HEK293 (cell line): ENCODE results near the gene STK16.

ENCODE experiments used
- CTCF ChIA-PET: fragments of 350-600 bp; formaldehyde crosslinking; extraction: SDS; loops from one replicate; lab custom pipeline; 2021; ENCODE audit warnings: antibody characterized with exemption; lab: Yijun Ruan, JAX
- POLR2A ChIA-PET: fragments of 300-600 bp; formaldehyde crosslinking; extraction: SDS; loops from one replicate; lab custom pipeline; 2020; ENCODE audit warnings: antibody characterized with exemption, inconsistent platforms; lab: Yijun Ruan, JAX
- H3K27ac ChIP-seq: fragments of 200-500 bp; sonication (Bioruptor generic); 2 replicates; pipeline ENCODE4 v1.5.1; 2014; ENCODE audit warnings: low read depth, low read length, control low read depth, inconsistent platforms; ENCODE audit errors: extremely low read depth
- H3K36me3 ChIP-seq, 2 experiments: fragments of 200-500 bp in 1 of 2; sonication (Bioruptor generic) in 1 of 2; 1 replicate in 1 of 2; 2 replicates in 1 of 2; pipeline ENCODE4 v1.5.1; 2014 to 2017; ENCODE audit warnings: inconsistent platforms in 2 of 2, low read length in 2 of 2; ENCODE audit not compliant: control insufficient read depth in 2 of 2, insufficient read depth in 1 of 2
- H3K4me1 ChIP-seq: fragments of 200-500 bp; sonication (Bioruptor generic); 2 replicates; pipeline ENCODE4 v1.5.1; 2014; ENCODE audit warnings: mild to moderate bottlenecking, low read length, inconsistent platforms; ENCODE audit not compliant: control insufficient read depth, insufficient read depth
- H3K4me3 ChIP-seq: 2 replicates; pipeline ENCODE4 v1.5.1; 2011; ENCODE audit warnings: low read depth, mild to moderate bottlenecking, control low read depth, low read length, moderate library complexity
- H3K9me3 ChIP-seq: fragments of 200-500 bp; sonication (Bioruptor generic); 2 replicates; pipeline ENCODE4 v1.5.1; 2014; ENCODE audit warnings: low read depth, low read length, inconsistent platforms; ENCODE audit not compliant: control insufficient read depth, insufficient read depth
- BCL11B ChIP-seq: fragments of 450-650 bp; formaldehyde crosslinking; IDR thresholded peaks from 2 replicates; pipeline ENCODE4 v1.5.1; 2016; ENCODE audit warnings: low read depth, missing biosample characterization, missing genetic modification characterization
- KLF16 ChIP-seq: fragments of 450-650 bp; formaldehyde crosslinking; IDR thresholded peaks from 2 replicates; pipeline ENCODE4 v1.5.1; 2017; ENCODE audit warnings: missing biosample characterization, missing genetic modification characterization
- PATZ1 ChIP-seq: fragments of 450-650 bp; formaldehyde crosslinking; IDR thresholded peaks from 2 replicates; pipeline ENCODE4 v1.5.1; 2016; ENCODE audit warnings: missing biosample characterization, missing genetic modification characterization
- SP3 ChIP-seq: fragments of 450-650 bp; formaldehyde crosslinking; IDR thresholded peaks from 2 replicates; pipeline ENCODE4 v1.5.1; 2016; ENCODE audit warnings: missing biosample characterization, missing genetic modification characterization
- WT1 ChIP-seq: fragments of 450-650 bp; formaldehyde crosslinking; IDR thresholded peaks from 2 replicates; pipeline ENCODE4 v1.5.1; 2016; ENCODE audit warnings: missing biosample characterization, missing genetic modification characterization
- YY2 ChIP-seq: fragments of 450-650 bp; formaldehyde crosslinking; IDR thresholded peaks from 2 replicates; pipeline ENCODE4 v1.5.1; 2016; ENCODE audit warnings: missing biosample characterization, missing genetic modification characterization
- ZBTB1 ChIP-seq: fragments of 450-650 bp; formaldehyde crosslinking; IDR thresholded peaks from 2 replicates; pipeline ENCODE4 v1.5.1; 2016; ENCODE audit warnings: missing biosample characterization, missing genetic modification characterization
- ZBTB17 ChIP-seq: fragments of 450-650 bp; formaldehyde crosslinking; IDR thresholded peaks from 2 replicates; pipeline ENCODE4 v1.5.1; 2016; ENCODE audit warnings: missing biosample characterization, missing genetic modification characterization
- ZNF114 ChIP-seq: fragments of 450-650 bp; formaldehyde crosslinking; IDR thresholded peaks from 2 replicates; pipeline ENCODE4 v1.5.0; 2017; ENCODE audit warnings: missing biosample characterization, missing genetic modification characterization
- ZNF157 ChIP-seq: fragments of 450-650 bp; formaldehyde crosslinking; IDR thresholded peaks from 2 replicates; pipeline ENCODE4 v1.5.1; 2016; ENCODE audit warnings: missing biosample characterization, missing genetic modification characterization
- ZNF2 ChIP-seq: fragments of 450-650 bp; formaldehyde crosslinking; IDR thresholded peaks from 2 replicates; pipeline ENCODE4 v1.5.1; 2016; ENCODE audit warnings: missing biosample characterization, missing genetic modification characterization
- ZNF391 ChIP-seq: fragments of 450-650 bp; formaldehyde crosslinking; IDR thresholded peaks from 2 replicates; pipeline ENCODE4 v1.5.1; 2016; ENCODE audit warnings: low read depth, missing biosample characterization, missing genetic modification characterization, borderline replicate concordance
- ZNF426 ChIP-seq: fragments of 450-650 bp; formaldehyde crosslinking; IDR thresholded peaks from 2 replicates; pipeline ENCODE4 v1.5.1; 2017; ENCODE audit warnings: missing biosample characterization, missing genetic modification characterization, mild to moderate bottlenecking, inconsistent platforms, moderate library complexity
- ZNF549 ChIP-seq: fragments of 450-650 bp; IDR thresholded peaks from 2 replicates; pipeline ENCODE4 v1.5.1; 2018; ENCODE audit warnings: missing biosample characterization, missing genetic modification characterization, mild to moderate bottlenecking, inconsistent platforms, moderate library complexity
- ZNF561 ChIP-seq: fragments of 450-650 bp; IDR thresholded peaks from 2 replicates; pipeline ENCODE4 v1.5.1; 2018; ENCODE audit warnings: missing biosample characterization, missing genetic modification characterization, borderline replicate concordance
- ZNF571 ChIP-seq: fragments of 450-650 bp; formaldehyde crosslinking; IDR thresholded peaks from 2 replicates; pipeline ENCODE4 v1.5.0; 2017; ENCODE audit warnings: missing biosample characterization, missing genetic modification characterization
- ZNF610 ChIP-seq: fragments of 450-650 bp; formaldehyde crosslinking; IDR thresholded peaks from 2 replicates; pipeline ENCODE4 v1.5.1; 2016; ENCODE audit warnings: missing biosample characterization, missing genetic modification characterization, borderline replicate concordance
- ZNF623 ChIP-seq: fragments of 450-650 bp; formaldehyde crosslinking; IDR thresholded peaks from 2 replicates; pipeline ENCODE4 v1.5.1; 2016; ENCODE audit warnings: missing biosample characterization, missing genetic modification characterization
- ZNF624 ChIP-seq: fragments of 450-650 bp; formaldehyde crosslinking; IDR thresholded peaks from 2 replicates; pipeline ENCODE4 v1.5.1; 2017; ENCODE audit warnings: missing biosample characterization, missing genetic modification characterization
- ZNF707 ChIP-seq: fragments of 450-650 bp; formaldehyde crosslinking; IDR thresholded peaks from 2 replicates; pipeline ENCODE4 v1.5.1; 2016; ENCODE audit warnings: missing biosample characterization, missing genetic modification characterization
- ZNF768 ChIP-seq: fragments of 450-650 bp; formaldehyde crosslinking; IDR thresholded peaks from 2 replicates; pipeline ENCODE4 v1.5.1; 2018; ENCODE audit warnings: missing biosample characterization, mild to moderate bottlenecking, missing genetic modification characterization
- ZNF843 ChIP-seq: fragments of 450-650 bp; formaldehyde crosslinking; IDR thresholded peaks from 2 replicates; pipeline ENCODE4 v1.5.1; 2016; ENCODE audit warnings: missing biosample characterization, missing genetic modification characterization
- ZSCAN18 ChIP-seq: fragments of 450-650 bp; formaldehyde crosslinking; IDR thresholded peaks from 2 replicates; pipeline ENCODE4 v1.5.1; 2016; ENCODE audit warnings: missing biosample characterization, missing genetic modification characterization
- TF ChIP-seq, protein P1 (sequence below): fragments of 450-650 bp; formaldehyde crosslinking; IDR thresholded peaks from 2 replicates; pipeline ENCODE4 v1.5.1; 2017; ENCODE audit warnings: missing biosample characterization, missing genetic modification characterization
- TF ChIP-seq, protein P2 (sequence below): fragments of 450-650 bp; formaldehyde crosslinking; IDR thresholded peaks from 2 replicates; pipeline ENCODE4 v1.5.1; 2016; ENCODE audit warnings: missing biosample characterization, missing genetic modification characterization, borderline replicate concordance

Gene STK16

GRCh38 chr2:219206328-219207133 is 38.7 kb upstream of the STK16 start, which contains the start of gene ZFAND2B (continued):
- no peak for TF ChIP-seq ZNF707 (tag by site-specific recombination)
- no peak for TF ChIP-seq ZNF549 (tag by site-specific recombination)
- TF ChIP-seq, protein P1, sequence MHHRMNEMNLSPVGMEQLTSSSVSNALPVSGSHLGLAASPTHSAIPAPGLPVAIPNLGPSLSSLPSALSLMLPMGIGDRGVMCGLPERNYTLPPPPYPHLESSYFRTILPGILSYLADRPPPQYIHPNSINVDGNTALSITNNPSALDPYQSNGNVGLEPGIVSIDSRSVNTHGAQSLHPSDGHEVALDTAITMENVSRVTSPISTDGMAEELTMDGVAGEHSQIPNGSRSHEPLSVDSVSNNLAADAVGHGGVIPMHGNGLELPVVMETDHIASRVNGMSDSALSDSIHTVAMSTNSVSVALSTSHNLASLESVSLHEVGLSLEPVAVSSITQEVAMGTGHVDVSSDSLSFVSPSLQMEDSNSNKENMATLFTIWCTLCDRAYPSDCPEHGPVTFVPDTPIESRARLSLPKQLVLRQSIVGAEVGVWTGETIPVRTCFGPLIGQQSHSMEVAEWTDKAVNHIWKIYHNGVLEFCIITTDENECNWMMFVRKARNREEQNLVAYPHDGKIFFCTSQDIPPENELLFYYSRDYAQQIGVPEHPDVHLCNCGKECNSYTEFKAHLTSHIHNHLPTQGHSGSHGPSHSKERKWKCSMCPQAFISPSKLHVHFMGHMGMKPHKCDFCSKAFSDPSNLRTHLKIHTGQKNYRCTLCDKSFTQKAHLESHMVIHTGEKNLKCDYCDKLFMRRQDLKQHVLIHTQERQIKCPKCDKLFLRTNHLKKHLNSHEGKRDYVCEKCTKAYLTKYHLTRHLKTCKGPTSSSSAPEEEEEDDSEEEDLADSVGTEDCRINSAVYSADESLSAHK (tag by site-specific recombination), result no peak
- 0 out of 2 replicates have a peak, but pooled peaks have one; percentile 30 for TF ChIP-seq ZNF610 (tag by site-specific recombination)
- no peak for TF ChIP-seq ZNF843 (tag by site-specific recombination)
- TF ChIP-seq WT1 (tag by site-specific recombination), result 0 out of 2 replicates have a peak, but pooled peaks have one; percentile 9
- no peak for TF ChIP-seq ZNF157 (tag by site-specific recombination)
- TF ChIP-seq ZSCAN18 (tag by site-specific recombination), result no peak
- no peak for TF ChIP-seq ZNF571 (tag by site-specific recombination)
- TF ChIP-seq, protein P2, sequence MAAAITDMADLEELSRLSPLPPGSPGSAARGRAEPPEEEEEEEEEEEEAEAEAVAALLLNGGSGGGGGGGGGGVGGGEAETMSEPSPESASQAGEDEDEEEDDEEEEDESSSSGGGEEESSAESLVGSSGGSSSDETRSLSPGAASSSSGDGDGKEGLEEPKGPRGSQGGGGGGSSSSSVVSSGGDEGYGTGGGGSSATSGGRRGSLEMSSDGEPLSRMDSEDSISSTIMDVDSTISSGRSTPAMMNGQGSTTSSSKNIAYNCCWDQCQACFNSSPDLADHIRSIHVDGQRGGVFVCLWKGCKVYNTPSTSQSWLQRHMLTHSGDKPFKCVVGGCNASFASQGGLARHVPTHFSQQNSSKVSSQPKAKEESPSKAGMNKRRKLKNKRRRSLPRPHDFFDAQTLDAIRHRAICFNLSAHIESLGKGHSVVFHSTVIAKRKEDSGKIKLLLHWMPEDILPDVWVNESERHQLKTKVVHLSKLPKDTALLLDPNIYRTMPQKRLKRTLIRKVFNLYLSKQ (tag by site-specific recombination), result no peak

GRCh38 chr2:219207134-219207883 is 38.0 kb upstream of the STK16 start:
- ChIA-PET CTCF (interaction anchor here (0.7 to 3.2 kb wide), 5 partner anchors 34 to 499 kb away, joined by 3 to 8 read pairs (median 3); partner anchors contain the start of genes GLB1L and STK16), POLR2A (interaction anchor here (0.6 to 2.6 kb wide), 16 partner anchors 11 to 337 kb away, joined by 3 to 42 read pairs (median 6); partner anchors contain the start of genes ABCB6, ANKZF1, ATG9A and CNPPD1)
- Histone ChIP-seq H3K27ac (no peak overlapping the region; the same call in 1 of the 2 replicates), H3K4me3 (peak overlapping the region; percentile 76), H3K4me1 (peaks cover 8% of the 10 kb centered on the region), H3K36me3 (peaks cover 9 to 46% of the 10 kb centered on the region in 2 experiments; a peak in 2 of 3 replicates), H3K9me3 (no peaks in the 10 kb centered on the region)
- TF ChIP-seq ZNF391 (tag by site-specific recombination) (no peak), ZNF561 (no peak), ZNF157 (tag by site-specific recombination) (no peak), ZNF426 (tag by site-specific recombination) (no peak), ZBTB1 (tag by site-specific recombination) (no peak), ZNF2 (tag by site-specific recombination) (no peak), ZBTB17 (tag by site-specific recombination) (peak; percentile 40), KLF16 (tag by site-specific recombination) (peak; percentile 12; the same call in 1 of the 2 replicates), ZNF768 (tag by site-specific recombination) (no peak), SP3 (tag by site-specific recombination) (peak; percentile 26; the same call in 1 of the 2 replicates), ZNF114 (tag by site-specific recombination) (no peak), BCL11B (tag by site-specific recombination) (no peak), PATZ1 (no peak; the same call in 1 of the 2 replicates), YY2 (tag by site-specific recombination) (no peak), ZNF624 (tag by site-specific recombination) (no peak), ZNF623 (tag by site-specific recombination) (no peak)
